Measurements from ENCODE around the gene TOGARAM2.
"Not testable (repeated sequence)": the region's sequence is repeated elsewhere in the genome, so short reads cannot be mapped to it uniquely, and the experiment has no call there.

GRCh38 chr2:28978001-28978400 lies 3.1 kb upstream of the TOGARAM2 start:
- TF ChIP-seq, protein P1, sequence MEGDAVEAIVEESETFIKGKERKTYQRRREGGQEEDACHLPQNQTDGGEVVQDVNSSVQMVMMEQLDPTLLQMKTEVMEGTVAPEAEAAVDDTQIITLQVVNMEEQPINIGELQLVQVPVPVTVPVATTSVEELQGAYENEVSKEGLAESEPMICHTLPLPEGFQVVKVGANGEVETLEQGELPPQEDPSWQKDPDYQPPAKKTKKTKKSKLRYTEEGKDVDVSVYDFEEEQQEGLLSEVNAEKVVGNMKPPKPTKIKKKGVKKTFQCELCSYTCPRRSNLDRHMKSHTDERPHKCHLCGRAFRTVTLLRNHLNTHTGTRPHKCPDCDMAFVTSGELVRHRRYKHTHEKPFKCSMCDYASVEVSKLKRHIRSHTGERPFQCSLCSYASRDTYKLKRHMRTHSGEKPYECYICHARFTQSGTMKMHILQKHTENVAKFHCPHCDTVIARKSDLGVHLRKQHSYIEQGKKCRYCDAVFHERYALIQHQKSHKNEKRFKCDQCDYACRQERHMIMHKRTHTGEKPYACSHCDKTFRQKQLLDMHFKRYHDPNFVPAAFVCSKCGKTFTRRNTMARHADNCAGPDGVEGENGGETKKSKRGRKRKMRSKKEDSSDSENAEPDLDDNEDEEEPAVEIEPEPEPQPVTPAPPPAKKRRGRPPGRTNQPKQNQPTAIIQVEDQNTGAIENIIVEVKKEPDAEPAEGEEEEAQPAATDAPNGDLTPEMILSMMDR (conservative IDR thresholded peaks at IDR 0.05; ENCODE audit: low read length) = not testable (repeated sequence)
- not testable (repeated sequence) for TF ChIP-seq EZH2phosphoT487 (IDR thresholded peaks at IDR 0.05; ENCODE audit: borderline replicate concordance, low read depth, low read length)

All from OCI-LY7 (cell line).